Natural killer cell treated with Interleukin-12 subunit alpha and Interleukin-12 subunit beta and Interleukin-15 and Interleukin-18, amount 100 ng/mL, for 72 hours (primary cell): ENCODE data around the gene C9orf85. TPM values are rescaled to one million over a fixed set of nuclear protein-coding genes. Genes with fewer than 3 reads are reported as not detected.
"Not testable (repeated sequence)": the region's sequence is repeated elsewhere in the genome, so short reads cannot be mapped to it uniquely, and the experiment has no call there.

Experiments used
- ATAC-seq, 2 donors: fragments of 150-1000 bp; cut with Tn5 transposase in 1 of 2; sonication (Bioruptor Pico), chemical (Tn5 transposase) in 1 of 2; 2 replicates each; pipeline ENCODE4 v1.10.0; 2021
- DNase-seq: peaks from one replicate; pipeline ENCODE4 v3.0.0; 2022; ENCODE audit warnings: low spot score
- H3K27ac Mint-ChIP-seq, 2 donors: 1 replicate in 1 of 2; 2 replicates in 1 of 2; pipeline ENCODE4 v1.8.0; 2022; ENCODE audit warnings: mixed read lengths in 2 of 2, mild to moderate bottlenecking in 1 of 2, moderate library complexity in 1 of 2
- H3K27me3 Mint-ChIP-seq, 2 donors: 1 replicate in 1 of 2; 2 replicates in 1 of 2; pipeline ENCODE4 v1.8.0; 2022; ENCODE audit warnings: mixed read lengths in 2 of 2
- H3K36me3 Mint-ChIP-seq: one replicate; pipeline ENCODE4 v1.8.0; 2022; ENCODE audit warnings: mixed read lengths
- H3K4me1 Mint-ChIP-seq, 2 donors: 1 replicate in 1 of 2; 2 replicates in 1 of 2; pipeline ENCODE4 v1.8.0; 2022; ENCODE audit warnings: low read depth in 2 of 2, mixed read lengths in 2 of 2, mild to moderate bottlenecking in 1 of 2
- H3K4me3 Mint-ChIP-seq: one replicate; pipeline ENCODE4 v1.8.0; 2022; ENCODE audit warnings: mixed read lengths
- H3K9me3 Mint-ChIP-seq: 2 replicates; pipeline ENCODE4 v1.8.0; 2022; ENCODE audit warnings: mixed read lengths
- total RNA-seq, 2 donors: library from RNA; stranded (reverse); gene quantifications; one replicate each; pipeline ENCODE4 v1.2.3, GENCODE V29; 2022

The C9orf85 gene
- total RNA-seq, 2 donors from 2014 or later: 10.7 to 12.6 TPM

GRCh38 chr9:71937898-71938297 is 26.5 kb downstream of the C9orf85 start:
- Mint-ChIP-seq H3K9me3 (no peaks in the 10 kb centered on the region), H3K36me3 (no peaks in the 10 kb centered on the region), H3K27me3 (no peaks in the 10 kb centered on the region), H3K4me3 (no peak overlapping the region), H3K27ac (no peak overlapping the region), H3K4me1 (peaks cover 23 to 28% of the 10 kb centered on the region in 2 donors)
- ATAC-seq: no peak
- no peak for DNase-seq

DNA sequence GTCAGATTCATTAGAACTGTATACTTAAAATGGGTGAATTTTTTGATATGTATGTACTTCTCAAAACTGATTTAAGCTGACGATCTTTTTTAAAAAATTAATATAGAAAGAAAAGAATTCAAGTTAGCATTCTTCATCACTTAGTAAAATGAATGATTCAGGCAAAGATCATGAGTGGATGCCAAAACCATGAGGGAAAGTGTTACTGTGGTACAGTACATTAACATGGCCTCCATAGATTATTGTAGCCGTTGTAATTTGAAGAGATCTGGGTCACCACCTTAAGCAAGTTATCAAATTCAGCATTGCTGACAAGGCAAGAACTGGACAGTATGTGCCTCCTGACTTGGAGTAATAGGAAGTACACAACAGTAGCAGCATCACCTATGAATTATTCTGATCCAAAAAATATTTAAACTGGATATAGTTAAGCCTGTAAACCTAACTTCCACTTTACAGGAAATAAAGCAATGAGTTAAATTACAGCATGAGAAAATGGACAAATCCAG is 29.7 kb downstream of the C9orf85 start:
- no peaks in the 10 kb centered on the region for H3K36me3 Mint-ChIP-seq

GRCh38 chr9:71941998-71942567 is 30.6 kb downstream of the C9orf85 start:
- H3K4me1 Mint-ChIP-seq: peaks cover 13 to 18% of the 10 kb centered on the region in 2 donors
- DNase-seq (no peak), ATAC-seq (no peak)
- H3K36me3 Mint-ChIP-seq: no peaks in the 10 kb centered on the region
- no peak overlapping the region for H3K4me3 Mint-ChIP-seq
- H3K27ac Mint-ChIP-seq: no peak overlapping the region
- no peaks in the 10 kb centered on the region for H3K9me3 Mint-ChIP-seq
- H3K27me3 Mint-ChIP-seq: no peaks in the 10 kb centered on the region

More for the DNA sequence above, 29.7 kb downstream of the C9orf85 start:
- no peak overlapping the region for H3K4me3 Mint-ChIP-seq
- H3K27ac Mint-ChIP-seq: no peak overlapping the region
- ATAC-seq (no peak), DNase-seq (no peak)
- H3K27me3 Mint-ChIP-seq: no peaks in the 10 kb centered on the region
- no peaks in the 10 kb centered on the region for H3K9me3 Mint-ChIP-seq
- H3K4me1 Mint-ChIP-seq: peaks cover 14 to 19% of the 10 kb centered on the region in 2 donors

DNA sequence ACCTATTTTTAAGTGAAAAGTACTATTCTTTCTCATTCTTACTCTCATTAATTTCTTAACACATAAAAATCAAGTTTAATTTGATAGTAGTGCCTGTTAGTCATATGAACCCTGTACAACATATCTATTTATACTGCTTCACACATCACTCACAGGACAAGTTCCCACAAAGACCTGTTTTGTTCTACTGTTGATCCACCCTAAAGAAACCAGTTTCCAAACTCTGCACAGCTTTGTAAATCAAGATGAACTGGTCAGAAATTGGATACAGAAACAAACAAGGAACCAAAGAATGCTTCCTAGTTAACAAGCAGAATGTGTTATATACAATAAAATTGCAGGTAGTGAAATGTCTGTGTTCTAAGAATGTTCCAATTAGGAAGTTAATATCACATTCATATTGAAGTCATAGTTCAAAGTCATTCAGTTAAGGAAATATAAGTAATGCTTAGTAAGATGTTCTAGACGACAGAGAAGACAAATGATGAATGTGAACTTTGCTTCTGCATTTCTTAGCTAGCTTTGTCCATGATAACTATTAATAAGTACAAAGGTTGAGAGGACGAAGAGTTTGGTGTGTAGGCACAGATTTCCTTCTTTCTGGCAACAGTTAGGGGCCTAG is 33.4 kb downstream of the C9orf85 start:
- H3K36me3 Mint-ChIP-seq: no peaks in the 10 kb centered on the region
- H3K9me3 Mint-ChIP-seq: no peaks in the 10 kb centered on the region
- no peak overlapping the region for H3K4me3 Mint-ChIP-seq
- H3K4me1 Mint-ChIP-seq: peaks cover 10 to 13% of the 10 kb centered on the region in 2 donors
- ATAC-seq (no peak), DNase-seq (no peak)
- no peaks in the 10 kb centered on the region for H3K27me3 Mint-ChIP-seq
- no peak overlapping the region for H3K27ac Mint-ChIP-seq

GRCh38 chr9:71954652-71955051 is 43.2 kb downstream of the C9orf85 start:
- DNase-seq, H3K4me3 Mint-ChIP-seq, H3K9me3 Mint-ChIP-seq, ATAC-seq, H3K27me3 Mint-ChIP-seq, H3K4me1 Mint-ChIP-seq, H3K27ac Mint-ChIP-seq, H3K36me3 Mint-ChIP-seq: not testable (repeated sequence)

DNA sequence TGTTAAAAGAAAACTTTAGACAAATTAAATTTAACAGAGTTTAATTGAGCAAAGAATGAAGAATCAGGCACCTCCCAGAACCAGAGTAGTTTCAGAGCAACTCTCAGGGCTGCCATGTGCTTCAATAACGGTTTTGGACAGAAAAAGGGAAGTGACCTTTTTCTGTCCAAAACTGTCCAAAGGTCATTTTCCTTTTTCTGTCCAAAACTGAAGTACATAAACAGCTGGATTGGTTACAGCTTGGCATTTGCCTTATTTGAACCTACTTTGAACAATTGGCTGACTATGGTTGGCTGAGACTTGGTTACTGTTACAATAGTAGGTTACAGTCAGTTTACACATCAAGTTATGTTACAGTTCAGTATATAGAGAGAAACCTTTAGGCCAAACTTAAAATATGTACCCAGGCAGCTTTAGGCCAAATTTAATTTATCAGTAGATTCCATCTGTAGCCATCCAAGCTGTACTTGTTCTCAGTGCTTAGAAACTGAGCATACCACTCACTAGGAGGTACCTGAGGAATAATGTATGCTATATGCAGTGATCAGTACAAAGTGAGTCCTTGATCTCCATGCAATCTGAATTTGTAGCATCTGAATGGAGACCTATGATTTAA is 44.0 kb downstream of the C9orf85 start:
- no peak for ATAC-seq
- Mint-ChIP-seq H3K4me3 (no peak overlapping the region), H3K4me1 (peaks cover 0 to 4% of the 10 kb centered on the region in 2 donors)

DNA sequence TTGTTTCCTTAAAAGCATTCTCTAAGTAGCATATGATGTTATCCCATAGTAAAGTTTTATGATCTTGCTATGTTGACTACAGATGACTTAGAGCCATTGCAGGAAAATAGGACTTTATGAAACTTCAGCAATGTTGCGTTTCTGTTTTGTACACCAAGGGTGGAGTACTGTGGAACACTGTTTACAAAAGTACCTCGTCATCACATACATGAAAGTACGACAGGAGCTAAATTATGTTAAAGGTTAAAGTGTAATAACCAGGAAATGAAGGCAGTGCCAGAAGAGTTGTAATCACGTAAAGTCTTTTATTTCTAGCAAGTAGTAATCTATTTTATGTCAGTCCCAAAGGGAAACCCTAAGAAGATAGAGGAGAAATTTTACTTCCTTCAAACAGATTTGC is 50.9 kb downstream of the C9orf85 start:
- no peaks in the 10 kb centered on the region for H3K27me3 Mint-ChIP-seq
- H3K36me3 Mint-ChIP-seq: peaks cover 4% of the 10 kb centered on the region
- no peak overlapping the region for H3K4me3 Mint-ChIP-seq
- H3K4me1 Mint-ChIP-seq: no peaks in the 10 kb centered on the region
- H3K27ac Mint-ChIP-seq: no peak overlapping the region
- DNase-seq: no peak
- H3K9me3 Mint-ChIP-seq: no peaks in the 10 kb centered on the region
- ATAC-seq: no peak

More for the DNA sequence above, 44.0 kb downstream of the C9orf85 start:
- no peak for DNase-seq
- no peaks in the 10 kb centered on the region for H3K27me3 Mint-ChIP-seq
- H3K27ac Mint-ChIP-seq: no peak overlapping the region
- no peaks in the 10 kb centered on the region for H3K36me3 Mint-ChIP-seq
- no peaks in the 10 kb centered on the region for H3K9me3 Mint-ChIP-seq

DNA sequence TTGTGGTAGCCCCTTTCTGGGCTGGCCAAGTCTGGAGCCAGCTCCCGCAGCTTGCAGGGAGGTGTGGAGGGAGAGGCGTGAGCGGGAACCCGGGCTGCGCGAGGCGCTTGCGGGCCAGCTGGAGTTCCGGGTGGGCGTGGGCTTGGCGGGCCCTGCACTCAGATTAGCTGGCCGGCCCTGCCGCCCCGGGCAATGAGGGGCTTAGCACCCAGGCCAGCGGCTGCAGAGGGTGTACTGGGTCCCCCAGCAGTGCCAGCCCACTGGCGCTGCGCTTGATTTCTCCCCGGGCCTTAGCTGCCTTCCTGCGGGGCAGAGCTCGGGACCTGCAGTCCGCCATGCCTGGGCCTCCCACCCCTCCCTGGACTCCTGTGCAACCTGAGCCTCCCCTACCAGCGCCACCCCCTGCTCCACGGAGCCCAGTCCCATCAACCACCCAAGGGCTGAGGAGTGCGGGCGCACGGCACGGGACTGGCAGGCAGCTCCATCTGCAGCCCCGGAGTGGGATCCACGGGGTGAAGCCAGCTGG is 52.1 kb downstream of the C9orf85 start:
- not testable (repeated sequence) for H3K27ac Mint-ChIP-seq, H3K4me3 Mint-ChIP-seq, ATAC-seq, H3K9me3 Mint-ChIP-seq, H3K4me1 Mint-ChIP-seq, DNase-seq, H3K27me3 Mint-ChIP-seq
- H3K36me3 Mint-ChIP-seq: peaks cover 14% of the 10 kb centered on the region

DNA sequence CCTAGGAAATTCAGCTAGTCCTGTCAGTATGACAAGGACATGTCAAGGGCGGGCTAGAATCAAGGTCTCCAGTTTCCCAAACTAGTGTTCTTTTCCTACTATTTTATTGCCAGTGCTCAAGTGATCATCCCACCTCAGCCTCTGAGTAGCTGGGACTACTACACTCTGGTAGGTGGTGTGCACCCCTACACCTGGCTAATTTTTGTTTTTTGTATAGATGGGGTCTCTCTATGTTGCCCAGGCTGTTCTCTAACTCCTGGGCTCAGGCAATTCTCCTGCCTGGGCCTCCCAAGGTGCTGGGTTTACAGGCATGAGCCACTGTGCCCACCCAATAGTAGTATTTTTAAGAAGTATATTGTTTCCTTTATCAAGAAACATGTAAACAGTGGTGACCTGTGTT is 54.0 kb downstream of the C9orf85 start:
- H3K4me3 Mint-ChIP-seq: no peak overlapping the region
- H3K27me3 Mint-ChIP-seq: no peaks in the 10 kb centered on the region
- no peak overlapping the region for H3K27ac Mint-ChIP-seq
- DNase-seq: no peak
- H3K36me3 Mint-ChIP-seq: peaks cover 19% of the 10 kb centered on the region
- ATAC-seq: no peak
- H3K4me1 Mint-ChIP-seq: no peaks in the 10 kb centered on the region
- peaks cover 5% of the 10 kb centered on the region for H3K9me3 Mint-ChIP-seq

DNA sequence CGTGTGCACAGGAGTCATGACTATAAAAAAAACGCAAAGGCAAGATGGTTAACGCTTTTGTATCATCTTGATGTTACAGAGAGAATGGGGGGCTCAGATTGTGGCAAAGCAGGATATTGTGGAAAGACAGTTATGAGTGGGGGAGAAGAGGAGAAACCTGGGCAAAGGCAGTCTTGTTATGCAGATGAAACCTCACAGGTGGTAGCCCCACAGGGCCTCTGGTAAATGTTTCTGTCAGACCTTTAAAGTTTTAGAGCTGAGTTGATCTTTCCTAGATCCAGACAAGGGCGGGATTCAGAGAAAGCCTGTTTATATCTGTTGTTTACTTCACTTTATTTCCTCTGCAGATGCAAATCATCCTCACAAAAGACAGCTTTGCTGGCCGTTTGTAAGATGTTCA is 55.2 kb downstream of the C9orf85 start:
- H3K27ac Mint-ChIP-seq: no peak overlapping the region
- H3K9me3 Mint-ChIP-seq: peaks cover 5% of the 10 kb centered on the region
- H3K36me3 Mint-ChIP-seq: peaks cover 19% of the 10 kb centered on the region
- DNase-seq: no peak
- no peak for ATAC-seq
- H3K4me3 Mint-ChIP-seq: no peak overlapping the region
- H3K27me3 Mint-ChIP-seq: no peaks in the 10 kb centered on the region
- H3K4me1 Mint-ChIP-seq: peaks cover 0 to 3% of the 10 kb centered on the region in 2 donors

GRCh38 chr9:71968541-71969090 is 57.2 kb downstream of the C9orf85 start:
- Mint-ChIP-seq H3K9me3 (peaks cover 5% of the 10 kb centered on the region), H3K4me1 (peaks cover 0 to 3% of the 10 kb centered on the region in 2 donors), H3K27ac (no peak overlapping the region), H3K4me3 (no peak overlapping the region), H3K36me3 (peaks cover 19% of the 10 kb centered on the region), H3K27me3 (no peaks in the 10 kb centered on the region)
- ATAC-seq (no peak), DNase-seq (no peak)

DNA sequence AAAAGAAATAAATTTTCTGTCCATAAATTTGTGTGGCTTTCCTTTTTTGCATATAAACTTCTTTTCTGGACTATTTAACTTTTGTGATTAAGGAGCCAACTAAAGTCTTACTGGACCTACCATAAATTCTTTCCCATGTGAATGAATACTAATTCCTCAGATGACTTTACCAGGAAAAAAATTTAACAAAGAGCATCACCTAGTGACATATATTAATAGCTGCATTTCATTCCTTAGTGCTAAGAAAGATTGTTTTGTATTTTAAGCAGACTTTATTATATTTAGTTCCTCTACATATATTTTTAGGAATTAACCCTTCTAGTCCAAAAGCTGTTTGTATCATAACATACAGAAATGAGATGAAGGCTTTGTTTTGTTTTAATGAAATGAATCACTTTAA is 64.4 kb downstream of the C9orf85 start:
- H3K9me3 Mint-ChIP-seq: no peaks in the 10 kb centered on the region
- no peaks in the 10 kb centered on the region for H3K27me3 Mint-ChIP-seq
- DNase-seq: no peak
- ATAC-seq: no peak
- no peak overlapping the region for H3K27ac Mint-ChIP-seq
- H3K4me1 Mint-ChIP-seq: peaks cover 0 to 3% of the 10 kb centered on the region in 2 donors
- H3K4me3 Mint-ChIP-seq: no peak overlapping the region
- H3K36me3 Mint-ChIP-seq: no peaks in the 10 kb centered on the region

DNA sequence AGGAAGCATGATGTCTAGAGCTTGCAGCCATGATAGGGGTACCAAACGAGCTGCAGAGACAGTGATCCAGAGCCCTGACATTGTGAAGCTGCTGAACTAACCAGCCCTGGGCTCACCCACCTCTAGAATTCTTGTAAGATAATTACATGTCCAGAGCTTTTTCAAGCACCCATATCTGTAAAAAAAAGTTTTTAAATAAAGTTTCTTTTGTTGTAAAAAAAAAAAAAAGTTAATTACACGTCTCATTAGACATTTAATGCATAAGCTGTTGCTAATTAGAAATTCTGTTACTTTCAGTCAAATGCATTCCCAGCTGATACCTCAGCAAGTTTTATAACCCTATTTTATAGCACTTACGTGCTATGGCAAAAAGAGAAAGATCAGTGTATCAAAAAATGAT is 65.6 kb downstream of the C9orf85 start:
- Mint-ChIP-seq H3K9me3 (no peaks in the 10 kb centered on the region), H3K36me3 (no peaks in the 10 kb centered on the region), H3K4me3 (no peak overlapping the region), H3K27ac (no peak overlapping the region), H3K4me1 (no peaks in the 10 kb centered on the region), H3K27me3 (no peaks in the 10 kb centered on the region)
- ATAC-seq: no peak
- no peak for DNase-seq
